ENCODE measurements around the gene LRRC73.

LRRC73 gene

DNA sequence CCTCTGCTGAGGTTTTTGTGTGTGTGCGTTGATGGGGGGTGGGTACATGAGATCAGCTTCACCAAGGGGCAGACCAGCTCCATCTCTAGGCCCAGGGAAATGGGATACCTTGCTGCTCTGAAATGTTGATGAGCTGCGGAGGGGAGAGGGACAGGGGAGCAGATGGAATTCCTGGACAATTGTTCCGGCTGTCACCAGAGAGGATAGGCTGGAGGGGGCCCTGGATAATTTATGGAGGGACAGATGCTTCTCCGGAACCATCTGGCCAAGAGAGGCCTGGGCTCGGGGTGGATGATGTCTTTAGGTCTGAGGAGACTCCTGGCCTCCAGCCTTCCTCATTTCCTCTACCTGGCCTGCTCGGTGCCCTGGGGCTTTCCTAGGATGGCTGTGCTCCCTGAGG is 34.6 kb downstream of the LRRC73 start:
- Histone ChIP-seq H3F3A (ENCODE audit: insufficient read depth, low read length) (no peaks in the 10 kb centered on the region), H3K4me3 (ENCODE audit: low read length) (no peak overlapping the region)

DNA sequence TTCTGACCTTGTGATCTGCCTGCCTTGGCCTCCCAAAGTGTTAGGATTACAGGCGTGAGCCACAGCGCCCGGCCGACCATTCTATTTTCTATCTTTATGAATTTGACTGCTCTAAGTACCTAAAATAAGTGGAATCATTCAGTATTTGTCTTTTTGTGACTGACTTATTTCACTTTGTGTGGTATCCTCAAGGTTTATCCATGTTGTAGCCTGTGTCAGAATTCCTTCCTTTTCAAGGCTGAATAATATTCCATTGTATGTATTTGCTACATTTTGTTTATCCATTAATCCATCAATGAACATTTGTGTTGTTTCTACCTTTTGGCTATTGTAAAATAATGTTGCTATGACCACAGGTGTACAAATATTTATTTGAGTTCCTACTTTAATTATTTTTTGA is 37.6 kb downstream of the LRRC73 start:
- Histone ChIP-seq H3K4me1 (ENCODE audit: low read length) (no peaks in the 10 kb centered on the region), H3K79me2 (ENCODE audit: low read length) (peaks cover under 1% of the 10 kb centered on the region; the same call in 1 of the 2 replicates), H3K36me3 (replicated peaks; ENCODE audit: insufficient read depth, low read length) (no peaks in the 10 kb centered on the region), H3K9me2 (replicated peaks; ENCODE audit: insufficient read depth, low read length) (no peaks in the 10 kb centered on the region), H3K27ac (ENCODE audit: low read length) (no peak overlapping the region), H3K9ac (ENCODE audit: low read length) (no peak overlapping the region), H3K27me3 (replicated peaks; ENCODE audit: insufficient read depth, low read length) (no peaks in the 10 kb centered on the region), H3F3A (ENCODE audit: insufficient read depth, low read length) (no peaks in the 10 kb centered on the region), H2AFZ (ENCODE audit: low read length) (no peak overlapping the region), H3K9me3 (replicated peaks; ENCODE audit: insufficient read depth, low read length) (no peaks in the 10 kb centered on the region), H3K4me3 (ENCODE audit: low read length) (no peak overlapping the region), H4K20me1 (ENCODE audit: insufficient read depth, low read length) (no peaks in the 10 kb centered on the region), H3K4me2 (ENCODE audit: low read depth, low read length) (no peak overlapping the region)
- DNase-seq: no peak
- TF ChIP-seq EZH2phosphoT487 (IDR thresholded peaks at IDR 0.05; ENCODE audit: low read length): no peak
- TF ChIP-seq, protein P1, sequence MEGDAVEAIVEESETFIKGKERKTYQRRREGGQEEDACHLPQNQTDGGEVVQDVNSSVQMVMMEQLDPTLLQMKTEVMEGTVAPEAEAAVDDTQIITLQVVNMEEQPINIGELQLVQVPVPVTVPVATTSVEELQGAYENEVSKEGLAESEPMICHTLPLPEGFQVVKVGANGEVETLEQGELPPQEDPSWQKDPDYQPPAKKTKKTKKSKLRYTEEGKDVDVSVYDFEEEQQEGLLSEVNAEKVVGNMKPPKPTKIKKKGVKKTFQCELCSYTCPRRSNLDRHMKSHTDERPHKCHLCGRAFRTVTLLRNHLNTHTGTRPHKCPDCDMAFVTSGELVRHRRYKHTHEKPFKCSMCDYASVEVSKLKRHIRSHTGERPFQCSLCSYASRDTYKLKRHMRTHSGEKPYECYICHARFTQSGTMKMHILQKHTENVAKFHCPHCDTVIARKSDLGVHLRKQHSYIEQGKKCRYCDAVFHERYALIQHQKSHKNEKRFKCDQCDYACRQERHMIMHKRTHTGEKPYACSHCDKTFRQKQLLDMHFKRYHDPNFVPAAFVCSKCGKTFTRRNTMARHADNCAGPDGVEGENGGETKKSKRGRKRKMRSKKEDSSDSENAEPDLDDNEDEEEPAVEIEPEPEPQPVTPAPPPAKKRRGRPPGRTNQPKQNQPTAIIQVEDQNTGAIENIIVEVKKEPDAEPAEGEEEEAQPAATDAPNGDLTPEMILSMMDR (IDR thresholded peaks at IDR 0.05; ENCODE audit: low read length): no peak
- no peak for TF ChIP-seq EZH2 (optimal IDR thresholded peaks at IDR 0.05; ENCODE audit: low read depth, low read length)

More for the DNA sequence above, 34.6 kb downstream of the LRRC73 start:
- H4K20me1 ChIP-seq (ENCODE audit: insufficient read depth, low read length): no peaks in the 10 kb centered on the region
- no peak overlapping the region for H3K27ac ChIP-seq (ENCODE audit: low read length)
- H2AFZ ChIP-seq (ENCODE audit: low read length): no peak overlapping the region
- H3K79me2 ChIP-seq (ENCODE audit: low read length): peaks cover 30% of the 10 kb centered on the region
- no peaks in the 10 kb centered on the region for H3K27me3 ChIP-seq (replicated peaks; ENCODE audit: insufficient read depth, low read length)
- no peaks in the 10 kb centered on the region for H3K36me3 ChIP-seq (replicated peaks; ENCODE audit: insufficient read depth, low read length)
- no peak overlapping the region for H3K9ac ChIP-seq (ENCODE audit: low read length)
- DNase-seq: no peak
- H3K4me1 ChIP-seq (ENCODE audit: low read length): peaks cover 7% of the 10 kb centered on the region
- no peak for TF ChIP-seq EZH2 (optimal IDR thresholded peaks at IDR 0.05; ENCODE audit: low read depth, low read length)
- TF ChIP-seq EZH2phosphoT487 (IDR thresholded peaks at IDR 0.05; ENCODE audit: low read length): no peak
- TF ChIP-seq, protein P1 (IDR thresholded peaks at IDR 0.05; ENCODE audit: low read length): no peak
- no peaks in the 10 kb centered on the region for H3K9me2 ChIP-seq (replicated peaks; ENCODE audit: insufficient read depth, low read length)
- H3K4me2 ChIP-seq (ENCODE audit: low read depth, low read length): no peak overlapping the region
- H3K9me3 ChIP-seq (replicated peaks; ENCODE audit: insufficient read depth, low read length): no peaks in the 10 kb centered on the region

DNA sequence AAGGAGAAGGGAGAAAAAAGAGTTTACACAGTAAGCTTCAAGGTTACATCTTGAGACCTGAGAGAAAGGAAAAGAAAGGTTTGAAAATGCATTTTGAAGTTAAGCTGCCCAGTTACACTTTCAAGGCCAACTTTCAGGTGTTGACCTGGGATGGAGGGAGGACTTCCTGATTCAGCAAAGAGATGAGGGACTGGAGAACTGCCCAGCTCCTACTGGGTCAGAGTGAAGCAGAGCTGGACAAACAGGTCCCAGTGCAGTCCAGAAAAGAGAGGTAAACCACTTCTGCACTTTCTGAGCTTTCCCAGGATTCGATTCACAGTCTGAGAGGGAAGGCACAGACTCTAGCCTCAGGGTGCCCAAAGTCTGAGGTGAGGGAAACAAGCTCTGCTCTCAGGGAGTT is 38.7 kb downstream of the LRRC73 start:
- Histone ChIP-seq H3K4me2 (ENCODE audit: low read depth, low read length) (no peak overlapping the region), H4K20me1 (ENCODE audit: insufficient read depth, low read length) (no peaks in the 10 kb centered on the region), H3K9me2 (replicated peaks; ENCODE audit: insufficient read depth, low read length) (no peaks in the 10 kb centered on the region), H3K79me2 (ENCODE audit: low read length) (no peaks in the 10 kb centered on the region), H3K9me3 (replicated peaks; ENCODE audit: insufficient read depth, low read length) (no peaks in the 10 kb centered on the region), H2AFZ (ENCODE audit: low read length) (no peak overlapping the region), H3K4me1 (ENCODE audit: low read length) (no peaks in the 10 kb centered on the region), H3K9ac (ENCODE audit: low read length) (no peak overlapping the region), H3K27ac (ENCODE audit: low read length) (no peak overlapping the region), H3K36me3 (replicated peaks; ENCODE audit: insufficient read depth, low read length) (no peaks in the 10 kb centered on the region), H3K27me3 (replicated peaks; ENCODE audit: insufficient read depth, low read length) (no peaks in the 10 kb centered on the region), H3F3A (ENCODE audit: insufficient read depth, low read length) (no peaks in the 10 kb centered on the region), H3K4me3 (ENCODE audit: low read length) (no peak overlapping the region)
- DNase-seq: no peak
- TF ChIP-seq EZH2 (optimal IDR thresholded peaks at IDR 0.05; ENCODE audit: low read depth, low read length) (no peak), EZH2phosphoT487 (IDR thresholded peaks at IDR 0.05; ENCODE audit: low read length) (no peak)
- TF ChIP-seq, protein P1 (IDR thresholded peaks at IDR 0.05; ENCODE audit: low read length): no peak

All from MM.1S (cell line).